Spleen (tissue), 11 donors: ENCODE measurements around the gene DIP2C. TPM values are rescaled to one million over a fixed set of nuclear protein-coding genes. Genes with fewer than 3 reads are reported as not detected.
"Not testable (repeated sequence)": the region's sequence is repeated elsewhere in the genome, so short reads cannot be mapped to it uniquely, and the experiment has no call there.

Source experiments
- DNase-seq: peaks from one replicate; pipeline ENCODE4 v3.0.0-alpha.2; 2020
- H3K27ac ChIP-seq, 8 donors: fragments of 200-600 bp; sonication (generic) in 7 of 8; 1 replicate in 4 of 8; 2 replicates in 4 of 8; pipeline versions ENCODE4 v1.5.0 to v1.8.0; 2016 to 2021; ENCODE audit warnings: inconsistent platforms in 4 of 8, mild to moderate bottlenecking in 4 of 8, moderate library complexity in 1 of 8
- H3K27me3 ChIP-seq, 7 donors: fragments of 200-600 bp; sonication (generic) in 6 of 7; replicated peaks in 1 of 7; 1 replicate in 4 of 7; 2 replicates in 3 of 7; pipeline versions ENCODE4 v1.5.0 to v1.8.0; 2016 to 2021; ENCODE audit warnings: inconsistent platforms in 3 of 7, mild to moderate bottlenecking in 1 of 7
- H3K36me3 ChIP-seq, 6 donors: fragments of 200-600 bp; sonication (generic) in 5 of 6; 1 replicate in 4 of 6; 2 replicates in 2 of 6; pipeline versions ENCODE4 v1.5.0 to v1.8.0; 2016 to 2021; ENCODE audit warnings: inconsistent platforms in 2 of 6
- H3K4me1 ChIP-seq, 6 donors: fragments of 200-600 bp; sonication (generic) in 5 of 6; 1 replicate in 3 of 6; 2 replicates in 3 of 6; pipeline versions ENCODE4 v1.5.0 to v1.8.0; 2016 to 2021; ENCODE audit warnings: inconsistent platforms in 3 of 6
- H3K4me3 ChIP-seq, 8 donors: fragments of 200-600 bp; sonication (generic) in 7 of 8; 1 replicate in 4 of 8; 2 replicates in 4 of 8; pipeline versions ENCODE4 v1.5.0 to v1.8.0; 2016 to 2021; ENCODE audit warnings: inconsistent platforms in 4 of 8, mild to moderate bottlenecking in 4 of 8, moderate library complexity in 2 of 8
- H3K9me3 ChIP-seq, 8 donors: fragments of 200-600 bp; sonication (generic) in 7 of 8; 1 replicate in 4 of 8; 2 replicates in 4 of 8; pipeline versions ENCODE4 v1.5.0 to v1.8.0; 2016 to 2021; ENCODE audit warnings: inconsistent platforms in 4 of 8
- POLR2A ChIP-seq, 3 donors: fragments of 450-650 bp; IDR thresholded peaks; one replicate each; pipeline ENCODE4 v1.5.1; 2017; ENCODE audit warnings: antibody characterized with exemption in 3 of 3, mild to moderate bottlenecking in 1 of 3
- POLR2AphosphoS5 ChIP-seq, 3 donors: sonication (generic); formaldehyde crosslinking; IDR thresholded peaks; one replicate each; pipeline ENCODE4 v1.5.1; 2017; ENCODE audit warnings: antibody characterized with exemption in 3 of 3
- WGBS, 5 donors: extraction: QIAGEN DNeasy Blood & Tissue Kit in 3 of 5; methylation state at CpG; one replicate each; pipeline versions ENCODE4 v1.1.5 to v1.1.7; 2013 to 2018; 5-methylcytosine and 5-hydroxymethylcytosine counted together
- intact Hi-C: fragments of 100-400 bp; cut with DNase I; formaldehyde crosslinking; loops from one replicate; pipeline ENCODE4 v1.15.0; 2023; ENCODE audit warnings: low total_unique reads
- polyA plus RNA-seq, 3 donors: library from polyadenylated mRNA; stranded (reverse); fragments of 200-250 nt; gene quantifications; one replicate each; pipeline ENCODE4 v1.2.1, GENCODE V29; 2013
- total RNA-seq, 7 donors: library from RNA; depleted of rRNA in 3 of 7; stranded (reverse); fragments of >200 nt in 3 of 7; fragmentation: NEBNext Ultra II Directional in 4 of 7; extraction: Animal tissue kit (Norgen Biotek cat#: 25700) in 4 of 7; gene quantifications; one replicate each; pipeline versions ENCODE4 v1.1.0 to v1.2.1, GENCODE V29; 2016 to 2021
- TF ChIP-seq, protein P1 (sequence below), 11 experiments: fragments of 200-600 bp in 7 of 11; fragments of 450-650 bp in 4 of 11; sonication (generic) in 4 of 11; IDR thresholded peaks in 8 of 11; conservative IDR thresholded peaks in 3 of 11; 1 replicate in 7 of 11; 2 replicates in 4 of 11; pipeline versions ENCODE4 v1.4.0 to v1.8.0; 2016 to 2021; ENCODE audit warnings: antibody characterized with exemption in 11 of 11, inconsistent platforms in 4 of 11, mild to moderate bottlenecking in 1 of 11
- donor health status: healthy with polysubstance abuse.
- donor health status: DM: no; HTN: no; CAD: no; lungs with moderate emphysema.
- donor health status: DM: no; HTN: no; CAD: no.
- donor health status: Bipolar disorder and iron deficiency.
- donor health status: healthy.
- donor health status: DM: no; HTN: no; CAD: no.
- donor health status: DM: yes; HTN: yes; CAD: no.

Gene DIP2C
- total and polyA plus RNA-seq, 10 donors: 2.2 to 13.1 (median 9.0) TPM

DNA sequence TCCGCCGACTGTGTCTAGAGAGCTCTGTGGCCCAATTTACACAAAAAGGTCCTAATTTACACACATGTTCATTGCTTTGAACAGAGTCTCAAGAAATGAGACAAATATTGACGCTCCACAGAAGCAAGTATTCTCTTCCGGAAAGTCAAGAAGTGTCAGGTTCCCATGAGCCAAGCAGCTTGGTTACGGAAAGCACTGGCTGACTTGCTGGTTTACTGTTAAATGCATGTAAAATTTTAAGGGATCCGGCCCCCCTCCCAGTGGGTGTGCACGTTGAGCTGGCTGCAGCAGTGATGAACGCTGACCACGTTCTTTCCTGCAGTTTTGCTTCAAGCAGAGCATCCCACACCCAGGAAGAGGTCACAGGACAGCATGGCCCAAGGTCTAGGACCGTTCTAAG lies 76.8 kb downstream of the DIP2C start:
- H3K27ac ChIP-seq: no peak overlapping the region
- no peak overlapping the region for H3K4me3 ChIP-seq
- intact Hi-C loops: no loop called here
- TF ChIP-seq, protein P1, sequence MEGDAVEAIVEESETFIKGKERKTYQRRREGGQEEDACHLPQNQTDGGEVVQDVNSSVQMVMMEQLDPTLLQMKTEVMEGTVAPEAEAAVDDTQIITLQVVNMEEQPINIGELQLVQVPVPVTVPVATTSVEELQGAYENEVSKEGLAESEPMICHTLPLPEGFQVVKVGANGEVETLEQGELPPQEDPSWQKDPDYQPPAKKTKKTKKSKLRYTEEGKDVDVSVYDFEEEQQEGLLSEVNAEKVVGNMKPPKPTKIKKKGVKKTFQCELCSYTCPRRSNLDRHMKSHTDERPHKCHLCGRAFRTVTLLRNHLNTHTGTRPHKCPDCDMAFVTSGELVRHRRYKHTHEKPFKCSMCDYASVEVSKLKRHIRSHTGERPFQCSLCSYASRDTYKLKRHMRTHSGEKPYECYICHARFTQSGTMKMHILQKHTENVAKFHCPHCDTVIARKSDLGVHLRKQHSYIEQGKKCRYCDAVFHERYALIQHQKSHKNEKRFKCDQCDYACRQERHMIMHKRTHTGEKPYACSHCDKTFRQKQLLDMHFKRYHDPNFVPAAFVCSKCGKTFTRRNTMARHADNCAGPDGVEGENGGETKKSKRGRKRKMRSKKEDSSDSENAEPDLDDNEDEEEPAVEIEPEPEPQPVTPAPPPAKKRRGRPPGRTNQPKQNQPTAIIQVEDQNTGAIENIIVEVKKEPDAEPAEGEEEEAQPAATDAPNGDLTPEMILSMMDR (IDR thresholded peaks at IDR 0.05 in 8 of 11, conservative IDR thresholded peaks at IDR 0.05 in 3 of 11): no peak
- TF ChIP-seq POLR2AphosphoS5 (IDR thresholded peaks at IDR 0.05): no peak
- TF ChIP-seq POLR2A (IDR thresholded peaks at IDR 0.05): no peak
- peaks cover 0 to 26% (median 0%) of the 10 kb centered on the region in 7 donors for H3K27me3 ChIP-seq
- 64 to 89% (median 83%) methylated on average over 10 of the region's 10 CpGs for WGBS, 5 donors
- H3K9me3 ChIP-seq: no peaks in the 10 kb centered on the region
- H3K36me3 ChIP-seq: no peaks in the 10 kb centered on the region
- DNase-seq: peak; percentile 32
- no peaks in the 10 kb centered on the region for H3K4me1 ChIP-seq

DNA sequence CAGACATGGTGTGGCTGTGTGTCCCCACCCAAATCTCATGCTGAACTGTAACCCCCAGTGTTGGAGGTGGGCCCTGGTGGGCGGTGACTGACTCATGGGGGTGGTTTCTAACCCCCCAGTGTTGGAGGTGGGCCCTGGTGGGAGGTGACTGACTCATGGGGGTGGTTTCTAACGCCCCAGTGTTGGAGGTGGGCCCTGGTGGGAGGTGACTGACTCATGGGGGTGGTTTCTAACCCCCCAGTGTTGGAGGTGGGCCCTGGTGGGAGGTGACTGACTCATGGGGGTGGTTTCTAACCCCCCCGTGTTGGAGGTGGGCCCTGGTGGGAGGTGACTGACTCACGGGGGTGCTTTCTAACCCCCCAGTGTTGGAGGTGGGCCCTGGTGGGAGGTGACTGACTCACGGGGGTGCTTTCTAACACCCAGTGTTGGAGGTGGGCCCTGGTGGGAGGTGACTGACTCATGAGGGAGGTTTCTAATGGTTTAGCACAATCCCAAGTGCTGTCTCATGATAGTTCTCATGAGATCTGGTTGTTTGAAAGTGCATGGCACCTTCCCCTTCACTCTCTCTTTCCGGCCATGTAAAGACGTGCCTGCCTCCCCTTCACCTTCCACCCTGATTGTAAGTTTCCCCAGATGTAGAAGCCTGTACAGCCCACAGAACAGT lies 78.7 kb downstream of the DIP2C start:
- H3K36me3 ChIP-seq, H3K27ac ChIP-seq, intact Hi-C loops, H3K4me3 ChIP-seq, H3K4me1 ChIP-seq, H3K9me3 ChIP-seq: not testable (repeated sequence)
- 68 to 87% (median 75%) methylated on average over 6 to 7 of the region's 7 CpGs for WGBS, 5 donors
- H3K27me3 ChIP-seq: peaks cover 0 to 12% (median 0%) of the 10 kb centered on the region in 7 donors
- DNase-seq: peak; percentile 35

DNA sequence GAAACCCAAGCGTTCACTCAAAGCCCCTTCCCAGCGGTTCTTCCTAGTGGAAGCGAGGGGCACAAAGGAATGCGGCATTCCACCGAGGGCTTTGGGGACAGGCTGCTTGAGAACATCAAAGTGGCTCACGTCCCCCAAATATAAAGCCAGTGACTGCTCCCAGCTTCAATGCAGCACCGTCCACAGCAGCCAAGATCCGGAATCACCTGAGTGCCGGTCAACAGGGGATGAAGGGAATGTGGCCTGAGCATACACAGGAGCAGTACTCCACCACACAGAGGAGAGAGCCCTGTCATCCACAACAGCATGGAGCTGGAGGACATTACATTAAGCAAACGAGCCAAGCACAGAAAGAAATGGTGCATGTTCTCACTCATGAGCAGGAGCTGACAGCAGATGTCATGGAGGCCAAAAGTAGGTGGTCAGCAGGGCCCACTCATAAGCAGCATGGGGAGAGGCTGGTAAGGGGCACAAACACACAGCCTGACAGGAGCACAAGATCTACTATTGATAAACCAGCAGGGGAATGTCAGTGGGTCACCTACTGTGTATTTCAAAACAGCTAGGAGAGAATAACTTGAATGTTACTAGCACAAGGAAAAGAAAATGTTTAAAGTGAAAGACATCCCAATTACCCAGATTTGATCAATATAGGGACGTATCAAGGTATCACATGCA lies 79.5 kb downstream of the DIP2C start:
- H3K27ac ChIP-seq: no peak overlapping the region
- H3K4me3 ChIP-seq: no peak overlapping the region
- peaks cover 0 to 12% (median 0%) of the 10 kb centered on the region in 7 donors for H3K27me3 ChIP-seq
- H3K4me1 ChIP-seq: no peaks in the 10 kb centered on the region
- 68 to 78% (median 73%) methylated on average over 9 to 11 of the region's 11 CpGs for WGBS, 5 donors
- H3K36me3 ChIP-seq: no peaks in the 10 kb centered on the region
- TF ChIP-seq, protein P1 (IDR thresholded peaks at IDR 0.05 in 8 of 11, conservative IDR thresholded peaks at IDR 0.05 in 3 of 11): no peak
- H3K9me3 ChIP-seq: no peaks in the 10 kb centered on the region
- DNase-seq: peak; percentile 28
- intact Hi-C loops: no loop called here

DNA sequence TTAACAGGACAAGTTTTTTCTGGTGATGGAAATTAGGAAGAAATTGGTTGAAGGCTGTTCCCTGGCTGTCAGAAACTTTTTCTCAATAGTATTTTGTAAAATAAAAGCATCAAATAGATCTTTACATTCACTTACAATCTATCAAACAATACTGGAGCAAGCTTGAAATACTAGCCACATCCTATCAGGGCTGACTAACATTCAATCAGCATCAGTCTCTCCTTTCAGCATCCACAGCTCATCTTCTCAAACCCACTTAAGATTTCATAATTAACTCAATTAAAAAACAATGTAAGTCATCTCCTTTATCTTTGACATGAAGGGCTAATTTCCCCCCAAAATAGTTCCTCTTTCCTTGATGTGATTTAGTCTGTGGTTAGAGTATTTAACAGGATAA lies 80.2 kb downstream of the DIP2C start:
- no peak for DNase-seq
- Histone ChIP-seq H3K27ac (no peak overlapping the region), H3K4me1 (no peaks in the 10 kb centered on the region), H3K9me3 (no peaks in the 10 kb centered on the region), H3K27me3 (peaks cover 0 to 4% (median 0%) of the 10 kb centered on the region in 7 donors), H3K4me3 (no peak overlapping the region), H3K36me3 (no peaks in the 10 kb centered on the region)
- intact Hi-C loops: no loop called here
- TF ChIP-seq, protein P1 (IDR thresholded peaks at IDR 0.05 in 8 of 11, conservative IDR thresholded peaks at IDR 0.05 in 3 of 11): no peak
- no peak for TF ChIP-seq POLR2AphosphoS5 (IDR thresholded peaks at IDR 0.05)
- TF ChIP-seq POLR2A (IDR thresholded peaks at IDR 0.05): no peak
